OCI-LY1 (cell line): ENCODE results near the gene DDC.

Experiments used
- H2AFZ ChIP-seq: fragments of 200-600 bp; sonication (generic), shearing (Covaris generic); 2 replicates; pipeline ENCODE4 v1.6.0; 2014; ENCODE audit warnings: antibody characterized with exemption, mild to moderate bottlenecking, low read length
- H3F3A ChIP-seq: fragments of 200-600 bp; sonication (generic), shearing (Covaris generic); 2 replicates; pipeline ENCODE4 v1.6.0; 2014; ENCODE audit warnings: mild to moderate bottlenecking, antibody characterized with exemption, low read length, moderate library complexity; ENCODE audit not compliant: insufficient read depth
- H3K27ac ChIP-seq: fragments of 200-600 bp; sonication (generic); 2 replicates; pipeline ENCODE4 v1.5.1; 2014; ENCODE audit warnings: low read length, mixed run types, mild to moderate bottlenecking, low read depth; ENCODE audit not compliant: poor library complexity, severe bottlenecking
- H3K27me3 ChIP-seq: fragments of 200-600 bp; sonication (generic); 2 replicates; pipeline ENCODE4 v1.6.0; 2014; ENCODE audit warnings: antibody characterized with exemption, mild to moderate bottlenecking, low read length, moderate library complexity; ENCODE audit not compliant: insufficient read depth
- H3K36me3 ChIP-seq: fragments of 200-600 bp; sonication (generic); 2 replicates; pipeline ENCODE4 v1.6.1; 2014; ENCODE audit warnings: mild to moderate bottlenecking, antibody characterized with exemption, low read length, moderate library complexity, mixed read lengths; ENCODE audit not compliant: insufficient read depth
- H3K4me1 ChIP-seq: fragments of 200-600 bp; sonication (generic); 2 replicates; pipeline ENCODE4 v1.5.1; 2014; ENCODE audit warnings: mild to moderate bottlenecking, low read length, moderate library complexity; ENCODE audit not compliant: insufficient read depth, severe bottlenecking
- H3K4me2 ChIP-seq: fragments of 200-600 bp; sonication (generic), shearing (Covaris generic); 2 replicates; pipeline ENCODE4 v1.6.1; 2014; ENCODE audit warnings: low read length
- H3K4me3 ChIP-seq: fragments of 200-600 bp; sonication (generic); 2 replicates; pipeline ENCODE4 v1.5.1; 2014; ENCODE audit warnings: low read length, low read depth, mild to moderate bottlenecking, mixed read lengths; ENCODE audit not compliant: poor library complexity, severe bottlenecking
- H3K79me2 ChIP-seq: fragments of 200-600 bp; shearing (Covaris generic); 2 replicates; pipeline ENCODE4 v1.6.1; 2016; ENCODE audit warnings: mixed run types, low read length, mixed read lengths; ENCODE audit not compliant: insufficient read depth
- H3K9ac ChIP-seq: fragments of 200-600 bp; sonication (generic), shearing (Covaris generic); 2 replicates; pipeline ENCODE4 v1.6.1; 2014; ENCODE audit warnings: mild to moderate bottlenecking, low read length, mixed read lengths
- H3K9me2 ChIP-seq: fragments of 200-600 bp; sonication (generic), shearing (Covaris generic); 2 replicates; pipeline ENCODE4 v1.6.1; 2014; ENCODE audit warnings: low read depth, mild to moderate bottlenecking, low read length, mixed read lengths
- H3K9me3 ChIP-seq: fragments of 200-600 bp; shearing (Covaris generic); 2 replicates; pipeline ENCODE4 v1.6.1; 2014; ENCODE audit warnings: low read length, mixed read lengths
- H4K20me1 ChIP-seq: fragments of 200-600 bp; sonication (generic), shearing (Covaris generic); 2 replicates; pipeline ENCODE4 v1.6.0; 2016; ENCODE audit warnings: mild to moderate bottlenecking, low read length; ENCODE audit not compliant: insufficient read depth
- EZH2 ChIP-seq: fragments of 200-600 bp; sonication (generic), shearing (Covaris generic); IDR thresholded peaks from 2 replicates; pipeline ENCODE4 v1.8.0; 2017; ENCODE audit warnings: borderline replicate concordance, mixed run types, mild to moderate bottlenecking, antibody characterized with exemption, low read length, moderate library complexity, mixed read lengths
- TF ChIP-seq, protein P1 (sequence below): fragments of 200-600 bp; sonication (generic), shearing (Covaris generic); IDR thresholded peaks from 2 replicates; pipeline ENCODE4 v1.5.1; 2017; ENCODE audit warnings: mild to moderate bottlenecking, antibody characterized with exemption, low read length, moderate library complexity, mixed read lengths

DDC gene

DNA sequence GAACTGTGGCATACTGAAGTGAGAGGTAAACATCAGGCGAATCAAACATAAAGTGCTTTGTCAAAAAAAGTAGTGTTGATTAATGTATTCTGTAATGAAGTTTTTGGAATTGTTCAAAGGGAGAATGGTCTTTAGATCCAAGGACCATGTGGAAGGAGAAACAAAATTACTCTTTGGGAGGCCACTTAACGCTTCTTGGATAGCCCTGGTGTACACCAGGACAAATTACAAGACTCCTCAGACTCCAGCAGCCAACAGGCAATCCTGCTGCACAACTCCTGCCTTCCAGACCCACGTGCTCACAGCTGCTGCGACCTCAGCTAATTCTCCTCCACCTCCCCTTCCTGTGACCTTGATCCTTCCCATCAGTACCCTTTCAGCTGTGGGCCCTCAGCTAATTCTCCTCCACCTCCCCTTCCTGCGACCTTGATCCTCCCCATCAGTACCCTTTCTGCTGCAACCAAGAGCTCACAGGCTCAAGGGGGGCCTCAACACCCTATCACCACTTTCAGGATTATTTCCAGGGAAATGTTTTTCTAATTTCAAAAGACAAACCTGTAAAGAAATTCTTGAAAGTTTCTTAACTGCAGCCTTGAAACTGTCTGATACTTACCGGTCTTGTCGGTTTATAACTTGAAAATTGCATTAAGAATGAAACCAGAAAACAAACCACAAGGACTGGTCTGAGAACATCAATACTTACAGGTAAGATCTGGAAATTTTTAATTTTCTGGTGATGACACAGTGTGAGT lies 29.7 kb upstream of the DDC start:
- H3K27ac ChIP-seq: no peak overlapping the region
- no peak overlapping the region for H3K4me3 ChIP-seq
- H2AFZ ChIP-seq: no peak overlapping the region
- H3K79me2 ChIP-seq: no peaks in the 10 kb centered on the region
- H3K9ac ChIP-seq: no peak overlapping the region
- no peaks in the 10 kb centered on the region for H4K20me1 ChIP-seq
- no peaks in the 10 kb centered on the region for H3K4me1 ChIP-seq
- no peak overlapping the region for H3K4me2 ChIP-seq
- no peaks in the 10 kb centered on the region for H3F3A ChIP-seq
- H3K9me2 ChIP-seq: no peaks in the 10 kb centered on the region
- no peak for TF ChIP-seq EZH2
- TF ChIP-seq, protein P1, sequence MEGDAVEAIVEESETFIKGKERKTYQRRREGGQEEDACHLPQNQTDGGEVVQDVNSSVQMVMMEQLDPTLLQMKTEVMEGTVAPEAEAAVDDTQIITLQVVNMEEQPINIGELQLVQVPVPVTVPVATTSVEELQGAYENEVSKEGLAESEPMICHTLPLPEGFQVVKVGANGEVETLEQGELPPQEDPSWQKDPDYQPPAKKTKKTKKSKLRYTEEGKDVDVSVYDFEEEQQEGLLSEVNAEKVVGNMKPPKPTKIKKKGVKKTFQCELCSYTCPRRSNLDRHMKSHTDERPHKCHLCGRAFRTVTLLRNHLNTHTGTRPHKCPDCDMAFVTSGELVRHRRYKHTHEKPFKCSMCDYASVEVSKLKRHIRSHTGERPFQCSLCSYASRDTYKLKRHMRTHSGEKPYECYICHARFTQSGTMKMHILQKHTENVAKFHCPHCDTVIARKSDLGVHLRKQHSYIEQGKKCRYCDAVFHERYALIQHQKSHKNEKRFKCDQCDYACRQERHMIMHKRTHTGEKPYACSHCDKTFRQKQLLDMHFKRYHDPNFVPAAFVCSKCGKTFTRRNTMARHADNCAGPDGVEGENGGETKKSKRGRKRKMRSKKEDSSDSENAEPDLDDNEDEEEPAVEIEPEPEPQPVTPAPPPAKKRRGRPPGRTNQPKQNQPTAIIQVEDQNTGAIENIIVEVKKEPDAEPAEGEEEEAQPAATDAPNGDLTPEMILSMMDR: no peak
- no peaks in the 10 kb centered on the region for H3K9me3 ChIP-seq
- peaks cover 16% of the 10 kb centered on the region; the same call in 1 of the 2 replicates for H3K27me3 ChIP-seq
- no peaks in the 10 kb centered on the region for H3K36me3 ChIP-seq

DNA sequence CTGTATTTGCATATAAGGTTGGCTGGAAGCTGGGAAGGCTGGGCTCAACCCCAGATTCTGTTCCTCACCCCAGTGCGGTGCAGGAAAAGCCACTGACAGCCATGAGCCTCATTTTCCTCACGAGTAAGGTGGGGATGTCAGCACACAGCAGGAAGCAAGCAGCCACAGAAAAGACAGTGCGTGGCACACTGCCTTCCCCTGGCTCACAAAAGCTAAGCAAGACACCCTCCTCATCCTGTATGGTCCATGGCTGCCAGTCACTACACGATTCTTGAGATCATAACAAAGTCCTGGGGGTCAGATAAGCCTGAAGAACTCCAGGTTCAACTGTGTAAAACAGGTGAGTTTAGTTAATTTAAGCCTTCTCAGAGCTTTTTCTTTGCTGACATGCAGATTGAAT lies 28.9 kb upstream of the DDC start:
- Histone ChIP-seq H3K79me2 (no peaks in the 10 kb centered on the region), H3K9me3 (no peaks in the 10 kb centered on the region), H3K9me2 (no peaks in the 10 kb centered on the region), H4K20me1 (no peaks in the 10 kb centered on the region), H3K9ac (no peak overlapping the region), H3K27me3 (peaks cover 17% of the 10 kb centered on the region; the same call in 1 of the 2 replicates), H3K27ac (no peak overlapping the region), H3K36me3 (no peaks in the 10 kb centered on the region), H3F3A (no peaks in the 10 kb centered on the region), H3K4me3 (no peak overlapping the region), H3K4me2 (no peak overlapping the region), H3K4me1 (no peaks in the 10 kb centered on the region), H2AFZ (no peak overlapping the region)
- TF ChIP-seq EZH2: no peak
- TF ChIP-seq, protein P1: no peak

DNA sequence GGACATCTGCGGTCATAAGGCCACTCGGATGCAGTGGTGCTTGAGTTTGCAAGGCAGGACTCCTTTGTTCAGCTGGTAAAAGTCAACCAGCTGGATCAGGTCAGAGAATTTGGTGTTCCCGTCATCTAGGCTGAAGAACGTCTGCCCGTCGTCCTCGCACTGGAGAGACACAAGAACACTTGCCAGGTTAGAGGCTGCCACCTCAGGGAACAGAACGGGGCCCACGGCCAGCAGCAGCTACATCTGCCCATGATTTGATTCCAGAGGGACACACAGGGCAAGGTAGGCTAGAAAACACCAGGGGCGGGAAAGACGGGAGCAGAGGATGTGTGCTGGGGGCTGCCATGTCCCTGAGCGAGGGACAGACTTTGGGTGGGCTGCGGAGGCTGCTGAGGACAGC lies 27.7 kb upstream of the DDC start:
- no peaks in the 10 kb centered on the region for H3K4me1 ChIP-seq
- no peaks in the 10 kb centered on the region for H4K20me1 ChIP-seq
- H3K4me2 ChIP-seq: no peak overlapping the region
- no peak overlapping the region for H3K9ac ChIP-seq
- no peaks in the 10 kb centered on the region for H3K9me2 ChIP-seq
- H3K36me3 ChIP-seq: no peaks in the 10 kb centered on the region
- H3F3A ChIP-seq: no peaks in the 10 kb centered on the region
- H3K79me2 ChIP-seq: no peaks in the 10 kb centered on the region
- no peak overlapping the region for H2AFZ ChIP-seq
- 0 out of 2 replicates have a peak, but pooled peaks cover 16% of the 10 kb centered on the region for H3K27me3 ChIP-seq
- H3K27ac ChIP-seq: no peak overlapping the region
- H3K9me3 ChIP-seq: no peaks in the 10 kb centered on the region
- H3K4me3 ChIP-seq: no peak overlapping the region
- TF ChIP-seq, protein P1: no peak
- TF ChIP-seq EZH2: no peak
